Nucleus accumbens (tissue), 56 donors: ENCODE data around the gene SLC25A47.

Source experiments
- DNase-seq, 56 donors: peaks; one replicate each; lab custom pipeline; 2025; lab: John Stamatoyannopoulos, UW

Gene SLC25A47

DNA sequence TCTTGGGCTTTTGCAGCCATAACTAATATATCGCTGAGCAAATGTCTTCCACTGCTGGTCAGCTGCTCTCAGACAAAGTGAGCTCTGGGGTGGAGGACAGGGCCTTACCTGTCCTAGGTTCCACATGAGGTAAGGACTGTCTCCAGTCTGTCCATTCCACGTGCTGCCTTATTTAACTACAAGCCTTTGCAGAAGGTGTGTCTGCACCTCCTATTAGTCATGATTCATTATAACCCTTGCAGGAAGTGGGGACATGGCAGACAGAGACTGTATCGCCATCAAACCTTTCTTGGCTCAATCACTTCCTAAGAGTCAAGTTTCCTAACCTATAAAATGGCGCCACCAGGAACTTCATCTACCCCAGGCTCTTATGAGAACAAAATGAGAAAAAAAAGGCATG, 46.9 kb downstream of the SLC25A47 start:
- no peak for DNase-seq

DNA sequence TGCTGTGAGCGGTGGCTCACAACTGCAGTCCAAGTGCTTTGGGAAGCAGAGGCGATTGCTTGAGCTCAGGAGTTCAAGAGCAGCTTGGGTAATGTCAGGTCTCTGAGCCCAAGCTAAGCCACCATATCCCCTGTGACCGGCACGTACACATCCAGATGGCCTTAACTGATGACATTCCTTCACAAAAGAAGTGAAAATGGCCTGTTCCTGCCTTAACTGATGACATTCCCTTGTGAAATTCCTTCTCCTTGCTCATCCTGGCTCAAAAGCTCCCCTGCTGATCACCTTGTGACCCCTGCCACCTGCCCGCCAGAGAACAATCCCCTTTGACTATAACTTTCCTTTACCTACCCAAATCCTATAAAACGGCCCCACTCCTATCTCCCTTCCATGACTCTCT, 48.6 kb downstream of the SLC25A47 start:
- DNase-seq, result no peak

DNA sequence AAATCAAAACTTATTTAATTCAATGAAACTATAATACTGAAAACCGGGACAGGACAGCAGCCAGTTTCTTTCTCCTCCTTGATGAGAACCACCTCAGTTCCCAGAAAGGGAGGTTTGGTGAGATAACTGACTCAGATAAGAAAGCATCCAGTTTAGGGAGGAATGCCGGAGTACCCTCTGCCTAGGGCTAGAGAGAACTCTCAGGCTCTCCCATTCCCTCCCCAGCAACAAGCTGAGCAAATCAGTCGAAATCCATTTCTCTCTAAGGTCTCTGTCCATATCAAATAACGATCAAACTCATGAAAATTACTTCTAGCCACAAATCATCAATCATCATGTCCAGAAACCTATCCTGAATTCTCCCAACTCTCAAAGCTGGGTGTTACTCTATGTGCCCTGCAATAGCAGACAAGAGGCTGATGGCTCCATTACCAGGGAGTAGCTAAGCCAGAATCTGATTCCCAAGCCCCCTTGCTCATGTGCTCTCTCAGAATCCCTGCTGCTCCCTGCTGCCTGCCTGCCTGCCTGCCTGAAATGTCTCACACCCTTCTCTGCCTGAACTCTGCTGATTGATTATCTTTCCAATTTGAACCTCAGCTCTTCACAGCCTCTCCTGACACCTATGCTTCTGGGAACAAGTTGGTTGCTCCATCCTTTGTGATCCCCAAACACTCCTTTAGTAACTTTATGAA, 49.4 kb downstream of the SLC25A47 start:
- DNase-seq, result no peak

DNA sequence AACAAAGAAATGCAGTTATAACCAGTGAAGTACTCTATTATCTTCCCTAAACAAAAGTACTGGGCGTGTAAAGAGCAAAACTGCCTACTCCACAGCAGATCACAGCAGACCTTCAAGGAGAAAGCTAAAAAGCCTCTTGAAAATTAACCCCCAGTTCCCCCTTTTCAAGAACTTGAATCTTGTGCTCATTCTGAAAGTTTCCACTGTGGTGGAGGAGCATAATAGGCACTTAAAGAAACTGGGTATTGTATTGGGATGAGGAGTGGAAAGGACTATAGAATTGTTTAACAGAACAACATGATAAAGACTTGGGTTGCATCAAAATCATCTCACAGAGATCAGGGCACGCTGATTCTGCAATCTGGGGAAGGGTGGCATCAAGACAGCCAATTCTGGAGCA, 51.1 kb downstream of the SLC25A47 start:
- DNase-seq, result no peak

DNA sequence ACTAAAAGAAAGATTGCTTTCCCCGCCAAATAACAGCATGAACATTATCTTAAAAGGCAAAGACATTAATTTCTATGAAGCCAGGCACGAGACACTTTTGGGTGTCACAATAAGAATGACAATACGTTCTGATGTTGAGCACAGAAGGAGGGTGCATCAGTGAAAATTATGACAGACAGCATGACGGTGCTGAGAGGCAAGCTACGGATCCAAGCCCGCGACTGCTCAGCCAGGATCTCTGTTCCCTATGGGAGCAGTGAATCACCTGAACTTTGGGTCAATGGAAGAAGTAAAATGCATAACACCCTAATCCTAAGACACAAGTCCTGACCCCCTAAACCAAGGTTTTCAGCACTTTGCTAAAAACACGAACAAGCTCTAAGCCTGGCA, 51.7 kb downstream of the SLC25A47 start:
- DNase-seq, result no peak

DNA sequence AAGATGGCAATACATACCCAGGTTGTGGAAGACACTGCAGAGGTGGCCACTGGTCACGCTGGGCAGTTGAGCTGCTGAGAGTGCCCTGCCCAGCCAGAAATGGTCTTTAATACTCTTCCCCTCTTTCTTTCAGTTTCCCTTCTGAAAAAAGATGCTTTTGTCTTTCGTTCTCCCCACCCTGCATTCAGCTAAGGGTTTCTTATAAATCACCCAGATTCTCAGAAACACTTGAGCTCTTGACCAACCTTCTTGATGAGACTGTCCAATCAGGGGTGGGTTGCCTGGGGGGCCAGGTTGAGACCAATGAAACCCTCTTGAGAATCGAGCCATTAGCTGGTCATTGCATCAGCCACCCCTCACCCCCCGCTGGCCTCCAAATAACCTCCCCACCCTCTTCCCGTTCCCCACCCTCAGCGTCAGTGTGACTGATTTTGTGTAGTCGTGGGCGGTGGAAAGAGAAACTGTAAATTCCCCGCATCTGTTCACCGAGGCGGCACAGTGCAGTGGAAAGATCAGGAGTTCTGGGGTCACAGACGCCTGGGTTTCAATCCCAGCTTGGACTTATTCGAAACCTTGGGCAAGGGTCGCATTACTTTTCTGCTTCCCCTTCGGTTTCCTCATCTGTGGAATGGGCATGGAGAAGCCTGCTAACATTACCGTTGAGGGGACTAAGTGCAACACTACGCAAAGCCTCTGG, 52.3 kb downstream of the SLC25A47 start:
- peak in 9 of 56 donors; percentile 18 to 59 (median 37) for DNase-seq

DNA sequence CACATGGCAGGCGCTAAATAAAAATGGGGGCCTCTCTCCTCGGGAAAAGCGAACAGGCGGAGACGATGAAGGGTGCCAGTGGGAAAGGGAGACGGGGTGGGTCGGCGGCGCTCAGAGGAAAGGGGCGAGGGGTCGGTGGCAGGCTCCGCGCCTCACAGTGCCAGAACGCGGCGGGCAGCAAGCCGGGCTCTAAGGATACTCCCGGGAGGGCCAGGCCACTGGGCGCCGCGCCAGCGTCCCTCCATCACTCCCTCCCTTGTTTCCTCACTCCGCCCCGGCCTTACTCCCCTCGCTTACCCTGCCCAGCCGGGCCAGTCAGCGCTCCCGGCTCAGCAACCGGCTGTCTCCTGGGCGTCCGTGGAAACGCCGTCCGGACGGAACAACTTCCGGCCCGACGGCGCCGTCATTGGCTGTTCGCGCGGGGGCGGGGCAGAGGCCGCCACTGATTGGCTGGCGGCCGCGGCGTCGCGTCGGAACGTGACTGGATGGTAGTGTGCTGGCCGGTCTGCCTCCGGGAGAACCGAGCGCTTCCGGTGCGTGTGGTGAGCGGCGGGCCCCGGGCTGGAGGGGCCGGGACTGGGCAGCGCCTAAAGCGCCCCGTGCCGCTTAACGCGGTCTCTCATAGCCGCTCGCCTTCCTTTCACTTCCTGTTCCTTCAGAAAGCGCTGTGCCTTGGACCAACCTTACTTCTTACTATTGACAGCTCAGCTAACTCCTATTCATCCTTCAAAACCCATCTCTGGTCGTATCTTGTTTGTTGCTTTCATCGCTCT, 53.0 kb downstream of the SLC25A47 start, which contains the start of gene WDR25:
TSS of gene WDR25 (plus strand) at position 523 of the 773 bp plus-strand sequence.
- peak; percentile 59 to 95 (median 89) for DNase-seq

DNA sequence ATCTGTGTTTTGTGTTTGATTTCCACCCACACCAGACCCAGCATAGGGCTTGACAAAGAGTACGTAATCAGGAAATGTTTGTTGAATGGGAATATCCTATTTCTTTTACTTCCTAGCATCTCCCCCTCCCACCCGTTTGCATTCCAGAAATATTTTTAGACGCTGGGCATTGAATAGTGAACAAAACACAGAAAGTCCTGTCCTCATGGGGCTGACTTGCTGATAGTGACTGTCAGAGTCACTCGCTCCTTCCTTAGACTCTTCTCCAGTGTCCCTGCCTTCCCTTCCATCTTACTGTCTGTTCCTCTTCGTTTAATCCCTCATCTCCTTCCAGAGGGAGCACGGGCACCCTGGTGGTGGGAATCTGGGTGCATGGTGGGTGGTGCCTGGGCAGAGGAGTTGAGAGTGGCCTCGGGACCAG, 53.6 kb downstream of the SLC25A47 start:
- no peak for DNase-seq
